Heart left ventricle (tissue), 16 donors: ENCODE results near the gene PRPS2. TPM values are rescaled to one million over a fixed set of nuclear protein-coding genes. Genes with fewer than 3 reads are reported as not detected.

Experiments used
- ATAC-seq, 4 donors: fragments of 200-7000 bp; cut with Tn5 transposase; one replicate each; pipeline ENCODE4 v1.9.1; 2020 to 2022; ENCODE audit warnings: moderate library complexity in 4 of 4, mild to moderate bottlenecking in 3 of 4, moderate number of reproducible peaks in 1 of 4
- DNase-seq, 5 donors: peaks; one replicate each; pipeline ENCODE4 v3.0.0-alpha.2; 2020
- H3K27ac ChIP-seq, 12 donors: fragments of 200-600 bp; sonication (generic) in 4 of 12; one replicate each; pipeline versions ENCODE4 v1.5.0 to v1.8.0; 2016 to 2022; ENCODE audit warnings: mild to moderate bottlenecking in 2 of 12
- H3K27me3 ChIP-seq, 9 donors: fragments of 200-600 bp; sonication (generic) in 2 of 9; one replicate each; pipeline versions ENCODE4 v1.5.1 to v1.8.0; 2016 to 2022; ENCODE audit warnings: mild to moderate bottlenecking in 3 of 9
- H3K36me3 ChIP-seq, 9 donors: fragments of 200-600 bp; sonication (generic) in 2 of 9; one replicate each; pipeline versions ENCODE4 v1.5.0 to v1.8.0; 2018 to 2022; ENCODE audit warnings: mild to moderate bottlenecking in 2 of 9
- H3K4me1 ChIP-seq, 12 donors: fragments of 200-600 bp; sonication (generic) in 4 of 12; one replicate each; pipeline versions ENCODE4 v1.5.0 to v1.8.0; 2016 to 2022; ENCODE audit warnings: mild to moderate bottlenecking in 3 of 12
- H3K4me3 ChIP-seq, 12 donors: fragments of 200-600 bp; sonication (generic) in 4 of 12; one replicate each; pipeline versions ENCODE4 v1.5.0 to v1.8.0; 2017 to 2022; ENCODE audit warnings: mild to moderate bottlenecking in 9 of 12, moderate library complexity in 4 of 12
- H3K9me3 ChIP-seq, 12 donors: fragments of 200-600 bp; sonication (generic) in 4 of 12; one replicate each; pipeline versions ENCODE4 v1.5.0 to v1.8.0; 2016 to 2022; ENCODE audit warnings: mild to moderate bottlenecking in 1 of 12
- POLR2A ChIP-seq, 2 donors: fragments of 450-650 bp; IDR thresholded peaks; one replicate each; pipeline ENCODE4 v1.6.1; 2017; ENCODE audit warnings: antibody characterized with exemption in 2 of 2, mild to moderate bottlenecking in 2 of 2, moderate library complexity in 2 of 2
- WGBS, 4 donors: extraction: QIAGEN DNeasy Blood & Tissue Kit in 2 of 4; methylation state at CpG; one replicate each; pipeline versions ENCODE4 v1.1.5 to v1.1.7; 2013 to 2018; 5-methylcytosine and 5-hydroxymethylcytosine counted together
- intact Hi-C, 10 donors: fragments of 100-400 bp; cut with DNase I; formaldehyde crosslinking; loops; one replicate each; pipeline versions ENCODE4 v1.11.1 to v1.14.2; 2022
- polyA plus RNA-seq, 2 donors: library from polyadenylated mRNA; stranded (reverse); fragments of 200-250 nt; gene quantifications; one replicate each; pipeline ENCODE4 v1.2.3, GENCODE V29; 2013
- total RNA-seq, 9 donors: library from RNA; depleted of rRNA in 2 of 9; stranded (reverse); fragments of >200 nt in 2 of 9; fragmentation: NEBNext Ultra II Directional in 3 of 9; extraction: Animal tissue kit (Norgen Biotek cat#: 25700) in 3 of 9; gene quantifications; one replicate each; pipeline versions ENCODE4 v1.1.0 to v1.2.4, GENCODE V29; 2016 to 2023
- TF ChIP-seq, protein P1 (sequence below), 12 donors: fragments of 200-600 bp; sonication (generic) in 4 of 12; IDR thresholded peaks; one replicate each; pipeline versions ENCODE4 v1.5.0 to v1.8.0; 2018 to 2022; ENCODE audit warnings: antibody characterized with exemption in 12 of 12, mild to moderate bottlenecking in 5 of 12
- donor health status: ischemic (EF 13 %, LVEDD 7.1; RV severe dilation, severe dysfunction).
- donor health status: healthy with polysubstance abuse.
- donor health status: DM: no; HTN: yes; CAD: no.
- donor health status: DM: no; HTN: no; CAD: no.
- donor health status: ischemic (EF 25% LVEDD 6.9; RV normal size, moderate dysfunction).
- donor health status: ischemic (EF 25% LVEDD 5.7; RV mildly dilated, moderate dysfunction).
- donor health status: healthy.
- donor health status: DM: yes; HTN: yes; CAD: no.
- donor health status: ischemic (EF 35%, LVEDD 5.7; RV mildly dilated, moderate dysfunction).
- donor health status: nonischemic (EF 11% LVEDD 7.7; RV severe dilation, severe dysfunction).
- donor health status: DM: yes; HTN: yes; CAD: no.
- donor health status: PGD.
- donor health status: ischemic (EF 29% LVEDD 5.4; RV normal size, mild dysfunction).
- donor health status: nonischemic (EF 23%, LVEDD 6.1; RV moderate dilation, normal function).

PRPS2 gene
- total and polyA plus RNA-seq, 11 donors = 1.7 to 21.9 (median 3.6) TPM

GRCh38 chrX:12794654-12795053 is 3.4 kb downstream of the PRPS2 start:
- intact Hi-C loops = no loop called here
- WGBS, 4 donors = 82 to 95% (median 91%) methylated on average over 6 of the region's 6 CpGs

DNA sequence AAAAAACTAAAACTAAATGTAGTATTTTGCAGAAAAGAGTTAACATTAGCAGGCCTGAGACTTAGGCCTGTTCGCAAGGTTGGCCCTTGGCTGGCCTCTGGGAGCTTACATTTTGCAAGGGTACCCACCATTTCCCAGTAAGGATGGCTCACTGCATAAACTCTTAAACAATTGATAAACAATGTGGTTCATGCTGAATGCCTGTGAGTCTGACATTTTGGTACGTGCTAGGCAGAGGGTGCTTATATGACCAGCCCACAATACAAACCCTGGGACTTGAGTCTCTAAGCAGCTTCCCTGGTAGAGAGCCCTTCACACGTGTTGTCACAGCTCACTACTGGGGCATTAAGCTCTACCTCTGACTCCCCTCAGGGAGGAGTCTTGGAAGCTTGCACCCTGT is 7.4 kb downstream of the PRPS2 start:
- H3K9me3 ChIP-seq = peaks cover 0 to 15% (median 0%) of the 10 kb centered on the region in 12 donors
- 84 to 100% (median 89%) methylated on average over 3 of the region's 3 CpGs for WGBS, 4 donors
- DNase-seq = no peak
- H3K36me3 ChIP-seq = peaks cover 0 to under 1% (median 0%) of the 10 kb centered on the region in 9 donors
- TF ChIP-seq, protein P1, sequence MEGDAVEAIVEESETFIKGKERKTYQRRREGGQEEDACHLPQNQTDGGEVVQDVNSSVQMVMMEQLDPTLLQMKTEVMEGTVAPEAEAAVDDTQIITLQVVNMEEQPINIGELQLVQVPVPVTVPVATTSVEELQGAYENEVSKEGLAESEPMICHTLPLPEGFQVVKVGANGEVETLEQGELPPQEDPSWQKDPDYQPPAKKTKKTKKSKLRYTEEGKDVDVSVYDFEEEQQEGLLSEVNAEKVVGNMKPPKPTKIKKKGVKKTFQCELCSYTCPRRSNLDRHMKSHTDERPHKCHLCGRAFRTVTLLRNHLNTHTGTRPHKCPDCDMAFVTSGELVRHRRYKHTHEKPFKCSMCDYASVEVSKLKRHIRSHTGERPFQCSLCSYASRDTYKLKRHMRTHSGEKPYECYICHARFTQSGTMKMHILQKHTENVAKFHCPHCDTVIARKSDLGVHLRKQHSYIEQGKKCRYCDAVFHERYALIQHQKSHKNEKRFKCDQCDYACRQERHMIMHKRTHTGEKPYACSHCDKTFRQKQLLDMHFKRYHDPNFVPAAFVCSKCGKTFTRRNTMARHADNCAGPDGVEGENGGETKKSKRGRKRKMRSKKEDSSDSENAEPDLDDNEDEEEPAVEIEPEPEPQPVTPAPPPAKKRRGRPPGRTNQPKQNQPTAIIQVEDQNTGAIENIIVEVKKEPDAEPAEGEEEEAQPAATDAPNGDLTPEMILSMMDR (IDR thresholded peaks at IDR 0.05) = no peak
- no peak for TF ChIP-seq POLR2A (IDR thresholded peaks at IDR 0.05)
- H3K4me3 ChIP-seq = no peak overlapping the region
- H3K4me1 ChIP-seq = no peaks in the 10 kb centered on the region
- ATAC-seq = no peak
- H3K27ac ChIP-seq = no peak overlapping the region
- intact Hi-C loops = no loop called here
- peaks cover 0 to 14% (median 0%) of the 10 kb centered on the region in 9 donors for H3K27me3 ChIP-seq

More at GRCh38 chrX:12794654-12795053, 3.4 kb downstream of the PRPS2 start:
- peaks cover 0 to 6% (median 0%) of the 10 kb centered on the region in 9 donors for H3K27me3 ChIP-seq
- H3K9me3 ChIP-seq = peaks cover 0 to 15% (median 0%) of the 10 kb centered on the region in 12 donors
- H3K4me1 ChIP-seq = peaks cover 0 to 5% (median 0%) of the 10 kb centered on the region in 12 donors
- no peak for DNase-seq
- no peak overlapping the region for H3K4me3 ChIP-seq
- peak overlapping the region in 1 of 12 donors; percentile 51 for H3K27ac ChIP-seq
- TF ChIP-seq, protein P1 (IDR thresholded peaks at IDR 0.05) = no peak
- no peak for TF ChIP-seq POLR2A (IDR thresholded peaks at IDR 0.05)
- ATAC-seq = no peak
- no peaks in the 10 kb centered on the region for H3K36me3 ChIP-seq

GRCh38 chrX:12799118-12799517 is 7.9 kb downstream of the PRPS2 start:
- H3K27me3 ChIP-seq = peaks cover 0 to 11% (median 0%) of the 10 kb centered on the region in 9 donors
- ATAC-seq (no peak), DNase-seq (no peak)
- H3K4me3 ChIP-seq = no peak overlapping the region
- WGBS, 4 donors = 86 to 95% (median 94%) methylated on average over 13 of the region's 13 CpGs
- peaks cover 0 to 2% (median 0%) of the 10 kb centered on the region in 9 donors for H3K36me3 ChIP-seq
- H3K4me1 ChIP-seq = no peaks in the 10 kb centered on the region
- intact Hi-C loops = no loop called here
- TF ChIP-seq, protein P1 (IDR thresholded peaks at IDR 0.05) = no peak
- no peak for TF ChIP-seq POLR2A (IDR thresholded peaks at IDR 0.05)
- peaks cover 0 to 12% (median 0%) of the 10 kb centered on the region in 12 donors for H3K9me3 ChIP-seq
- H3K27ac ChIP-seq = no peak overlapping the region

DNA sequence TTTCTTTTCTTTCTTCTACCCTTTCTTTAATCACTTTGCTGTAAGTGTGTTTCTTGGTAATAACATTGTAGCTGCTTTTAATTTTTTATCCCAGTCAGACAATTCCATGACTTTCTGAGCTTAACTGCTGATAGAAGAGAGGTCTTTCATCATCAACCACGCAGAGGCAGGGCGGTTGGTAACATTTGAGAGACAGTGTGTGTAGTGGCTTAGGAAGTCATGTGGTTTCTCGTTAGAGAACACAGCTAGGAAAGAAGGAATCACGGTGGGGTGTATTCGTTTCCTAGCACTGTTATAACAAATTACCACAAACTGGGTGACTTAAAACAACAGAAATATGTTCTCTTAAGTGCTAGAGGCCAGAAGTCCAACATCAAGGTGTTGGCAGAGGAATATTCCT is 11.5 kb downstream of the PRPS2 start:
- WGBS, 4 donors = 68 to 88% (median 82%) methylated on average over 5 of the region's 5 CpGs
- Histone ChIP-seq H3K4me3 (no peak overlapping the region), H3K27ac (peak overlapping the region in 1 of 12 donors; percentile 35), H3K9me3 (no peaks in the 10 kb centered on the region), H3K27me3 (peaks cover 0 to 7% (median 0%) of the 10 kb centered on the region in 9 donors), H3K4me1 (no peaks in the 10 kb centered on the region), H3K36me3 (peaks cover 0 to 2% (median 0%) of the 10 kb centered on the region in 9 donors)
- no peak for DNase-seq
- TF ChIP-seq, protein P1 (IDR thresholded peaks at IDR 0.05) = no peak
- TF ChIP-seq POLR2A (IDR thresholded peaks at IDR 0.05) = no peak
- intact Hi-C loops = loop anchor here in 1 of 10 donors (10.0 kb wide), 1 partner anchor 692 kb away; no protein-coding TSS in a partner anchor
- no peak for ATAC-seq
